A549 treated with Hydrocortisone at 1 μM for 4 hours (cell line): ENCODE results near the gene MORN5. TPM values are rescaled to one million over a fixed set of nuclear protein-coding genes. Genes with fewer than 3 reads are reported as not detected.

Experiments used
- total RNA-seq: library from RNA; stranded (reverse); fragments of 200-300 nt; extraction: Qiagen RNA extraction; gene quantifications from 5 replicates; pipeline ENCODE4 v1.2.3, GENCODE V29; 2022

MORN5 gene
- total RNA-seq: not detected in 5 replicates

DNA sequence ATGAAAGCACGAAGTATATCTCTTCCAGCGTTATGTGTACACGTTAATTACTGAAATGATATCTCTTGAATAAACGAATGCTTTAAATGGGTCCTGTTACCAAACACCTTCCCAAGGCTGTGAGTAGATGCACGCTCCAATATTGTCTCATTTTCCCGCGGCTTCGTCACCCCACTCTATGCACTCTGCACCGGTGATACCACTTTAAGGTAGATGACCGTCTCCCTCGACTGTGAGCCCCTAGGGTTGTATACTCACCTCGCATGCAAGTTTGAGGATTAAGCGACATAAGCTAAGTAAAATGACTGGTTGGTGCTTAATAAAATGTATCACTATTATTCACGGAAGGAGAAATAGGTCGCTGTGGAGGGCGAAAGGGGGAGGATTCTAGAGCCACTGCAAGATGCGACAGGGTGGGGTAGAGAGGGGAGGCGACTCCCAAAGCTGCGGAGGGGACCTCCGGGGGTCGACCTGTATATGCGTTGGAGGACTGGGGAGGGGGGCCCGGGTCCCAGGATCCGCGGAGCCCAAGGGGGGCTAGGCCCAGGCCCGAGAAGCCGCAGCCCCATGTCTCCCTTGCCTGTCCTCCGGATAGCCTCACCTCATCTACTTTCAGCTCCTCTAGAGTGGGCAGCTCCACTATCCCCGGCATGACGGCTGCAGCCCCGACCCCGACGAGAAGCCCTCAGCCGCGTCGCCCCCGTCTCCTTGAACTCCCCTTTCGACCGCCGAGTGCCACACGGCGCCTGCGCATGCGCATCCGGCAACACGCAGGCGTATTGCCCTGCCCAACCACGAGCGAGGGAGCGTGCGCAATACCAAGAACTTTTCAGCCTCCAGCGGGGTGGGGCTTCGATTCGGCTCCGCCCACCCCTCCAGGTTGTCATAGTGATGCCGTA lies at the start of gene MORN5, which contains the start of gene NDUFA8:
TSS of gene MORN5 (plus strand) at position 883 of the 899 bp plus-strand sequence. CDS start 65 bp downstream, outside the sequence.
TSS of gene NDUFA8 (minus strand) at position 754 of the 899 bp plus-strand sequence. CDS start at position 652, 102 bp downstream.

DNA sequence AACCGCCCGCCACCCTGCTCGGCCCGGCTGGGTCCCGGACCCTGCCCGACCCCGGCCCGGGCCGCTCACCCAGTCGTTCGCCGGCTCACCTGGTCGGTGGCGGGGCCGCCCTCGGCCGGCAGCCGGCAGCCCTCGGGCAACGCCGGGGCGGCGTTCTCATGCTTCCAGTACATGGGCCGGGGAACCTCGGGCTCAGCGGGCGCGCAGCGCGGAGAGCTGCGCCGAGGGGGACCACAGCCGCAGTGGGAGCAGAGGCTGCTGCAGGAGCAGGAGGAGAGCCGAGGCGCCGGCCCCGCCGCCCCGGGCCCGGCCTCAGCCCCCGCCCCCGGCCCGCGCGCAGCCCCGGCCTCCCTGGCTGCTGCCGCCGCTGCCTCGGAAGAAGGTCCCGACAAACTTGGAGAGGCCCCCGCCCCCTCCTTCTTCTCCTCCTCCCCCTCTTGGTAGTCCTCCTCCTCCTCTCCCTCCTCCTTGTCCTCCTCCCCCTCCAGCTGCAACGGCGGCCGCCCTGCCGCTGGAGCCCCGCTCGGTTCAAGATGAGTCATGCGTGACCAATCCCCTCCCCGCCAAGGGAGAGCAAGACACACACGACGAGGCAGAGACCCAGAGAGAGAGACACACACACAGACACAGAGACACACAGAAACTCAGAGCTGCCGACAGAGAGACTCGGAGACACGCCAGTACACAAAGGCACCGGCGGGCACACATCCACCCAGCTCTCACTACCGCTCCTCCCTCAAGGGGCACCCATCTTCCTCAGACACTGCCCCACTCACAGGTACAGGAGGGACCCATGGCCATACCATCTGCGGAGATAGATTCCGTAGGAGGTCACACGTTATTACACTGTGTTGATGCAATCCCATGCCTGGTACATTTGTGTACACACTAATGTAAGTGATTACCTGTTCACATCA lies 69.1 kb downstream of the MORN5 start, which contains the start of gene LHX6:
TSS of gene LHX6 (minus strand) at position 390 of the 917 bp plus-strand sequence. CDS start at position 173, 217 bp downstream.

Other genes starting within 250 kb of the MORN5 start
- 4.1 to 5.4 TPM (median 4.9 TPM) in 5 replicates for gene TTLL11, start 66.6 kb upstream of the MORN5 start, total RNA-seq
- 105 to 126 TPM (median 117 TPM) in 5 replicates for gene NDUFA8, start 129 bp upstream of the MORN5 start, total RNA-seq
- gene LHX6, start 69.0 kb downstream of the MORN5 start, total RNA-seq: 2.4 to 3.2 TPM (median 2.6 TPM) in 5 replicates
- 12.8 to 25.3 TPM (median 22.4 TPM) in 5 replicates for gene RBM18, start 104.9 kb downstream of the MORN5 start, total RNA-seq
- gene MRRF, start 105.0 kb downstream of the MORN5 start, total RNA-seq: 61.5 to 76.3 TPM (median 69.0 TPM) in 5 replicates
- 1.5 to 1.8 TPM (median 1.5 TPM) in 5 replicates for gene PTGS1, start 211.1 kb downstream of the MORN5 start, total RNA-seq